Hematopoietic multipotent progenitor cell treated with erythropoietin and hydrocortisone succinate and interleukin-3 and kit ligand, for 6 days (in vitro differentiated cells): ENCODE data around the gene VPS72.
"Not testable (repeated sequence)": the region's sequence is repeated elsewhere in the genome, so short reads cannot be mapped to it uniquely, and the experiment has no call there.

ENCODE experiments used
- DNase-seq: peaks from one replicate; pipeline ENCODE4 v3.0.0-alpha.2; 2015

VPS72 gene

GRCh38 chr1:151189637-151190445 is at the start of gene VPS72:
TSS of gene VPS72 (minus strand) at chr1:151190197. CDS start at chr1:151190121, 76 bp downstream.
- DNase-seq, result peak; percentile 97

DNA sequence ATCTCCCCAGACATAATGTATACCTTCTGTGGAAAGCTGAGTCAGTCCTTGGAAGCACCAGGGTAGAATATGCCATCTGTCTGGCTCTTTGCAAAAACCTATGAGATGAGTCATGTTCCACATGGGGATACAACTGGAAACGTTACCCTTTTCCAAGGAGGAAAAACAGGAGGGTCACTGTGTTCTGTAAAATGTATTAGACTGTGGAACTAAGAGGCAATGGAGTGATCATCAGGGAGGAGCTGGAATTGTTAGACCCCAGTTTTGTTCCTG is 48.4 kb upstream of the VPS72 start:
- DNase-seq, result no peak

DNA sequence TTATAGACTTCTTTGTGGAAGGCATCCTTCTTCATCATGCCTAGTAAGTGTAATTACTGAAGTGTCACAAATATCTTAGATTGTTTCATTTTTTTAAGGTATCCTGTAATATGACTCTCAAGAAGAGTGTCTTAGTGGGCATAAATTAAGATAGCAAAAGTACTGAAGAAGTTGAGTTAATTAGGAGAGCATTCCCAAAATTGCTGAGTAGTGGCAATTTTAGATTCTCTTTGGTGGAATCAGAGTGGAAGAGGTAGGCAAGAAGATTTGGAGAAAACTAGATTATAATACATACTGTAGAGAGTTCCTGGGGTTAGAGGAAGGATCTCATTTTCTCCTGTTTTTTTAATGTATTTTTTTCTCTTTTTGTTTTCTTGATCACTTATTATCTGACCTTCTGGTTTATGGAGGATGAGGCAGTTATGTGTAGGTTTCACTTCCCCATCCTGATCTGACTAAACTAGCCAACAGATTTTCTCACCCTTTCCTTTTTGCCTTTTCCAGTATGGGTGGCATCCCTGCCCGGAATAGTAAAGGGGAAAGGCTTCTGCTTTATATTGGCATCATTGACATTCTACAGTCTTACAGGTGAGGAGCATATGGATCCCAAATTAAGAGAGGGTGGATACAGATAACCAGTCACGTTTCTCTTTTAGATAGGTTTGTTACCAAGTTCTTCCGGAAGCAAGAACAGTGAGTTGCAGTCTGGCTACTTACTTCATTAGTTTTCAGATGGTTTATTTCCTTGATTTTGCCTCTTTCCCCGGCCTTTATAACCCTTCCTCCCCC is 47.9 kb upstream of the VPS72 start:
- DNase-seq, result no peak

- no peak for DNase-seq
Measured at GRCh38 chr1:151235235-151235634, 45.2 kb upstream of the VPS72 start.

- DNase-seq, result no peak
Measured at GRCh38 chr1:151222130-151222529, 32.1 kb upstream of the VPS72 start.

GRCh38 chr1:151221616-151222015 is 31.6 kb upstream of the VPS72 start:
- DNase-seq, result no peak

GRCh38 chr1:151213560-151213959 is 23.6 kb upstream of the VPS72 start:
- DNase-seq, result no peak

DNA sequence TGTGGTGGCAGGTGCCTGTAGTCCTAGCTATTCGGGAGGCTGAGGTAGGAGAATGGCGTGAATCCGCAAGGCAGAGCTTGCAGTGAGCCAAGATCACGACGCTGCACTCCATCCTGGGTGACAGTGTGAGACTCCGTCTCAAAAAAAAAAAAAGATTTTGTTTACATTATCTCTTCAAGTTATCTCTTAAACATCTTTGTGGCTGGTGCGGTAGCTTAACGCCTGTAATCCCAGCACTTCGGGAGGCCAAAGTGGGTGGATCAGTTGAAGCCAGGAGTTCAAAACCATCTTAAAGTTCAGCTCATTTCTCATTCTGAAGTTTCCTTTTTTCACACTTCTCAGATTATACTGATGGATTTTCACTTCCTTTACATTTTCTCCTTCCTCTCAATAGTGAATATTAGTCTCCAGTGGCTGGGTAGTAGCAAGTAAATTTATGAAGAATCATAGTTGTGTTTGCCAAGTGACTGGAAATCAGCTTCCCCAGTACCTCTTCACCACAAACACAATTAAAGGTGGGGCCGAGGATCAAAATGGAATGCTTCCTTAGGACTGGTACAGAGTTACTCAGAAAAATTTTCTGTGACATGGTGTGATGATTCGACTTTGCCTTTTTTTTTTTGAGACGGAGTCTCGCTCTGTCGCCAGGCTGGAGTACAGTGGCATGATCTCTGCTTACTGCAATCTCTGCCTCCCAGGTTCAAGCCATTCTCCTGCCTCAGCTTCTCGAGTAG is 22.1 kb upstream of the VPS72 start:
- no peak for DNase-seq

GRCh38 chr1:151210830-151211229 is 20.8 kb upstream of the VPS72 start:
- no peak for DNase-seq

GRCh38 chr1:151205381-151205965 is 15.5 kb upstream of the VPS72 start:
- DNase-seq, result not testable (repeated sequence)

DNA sequence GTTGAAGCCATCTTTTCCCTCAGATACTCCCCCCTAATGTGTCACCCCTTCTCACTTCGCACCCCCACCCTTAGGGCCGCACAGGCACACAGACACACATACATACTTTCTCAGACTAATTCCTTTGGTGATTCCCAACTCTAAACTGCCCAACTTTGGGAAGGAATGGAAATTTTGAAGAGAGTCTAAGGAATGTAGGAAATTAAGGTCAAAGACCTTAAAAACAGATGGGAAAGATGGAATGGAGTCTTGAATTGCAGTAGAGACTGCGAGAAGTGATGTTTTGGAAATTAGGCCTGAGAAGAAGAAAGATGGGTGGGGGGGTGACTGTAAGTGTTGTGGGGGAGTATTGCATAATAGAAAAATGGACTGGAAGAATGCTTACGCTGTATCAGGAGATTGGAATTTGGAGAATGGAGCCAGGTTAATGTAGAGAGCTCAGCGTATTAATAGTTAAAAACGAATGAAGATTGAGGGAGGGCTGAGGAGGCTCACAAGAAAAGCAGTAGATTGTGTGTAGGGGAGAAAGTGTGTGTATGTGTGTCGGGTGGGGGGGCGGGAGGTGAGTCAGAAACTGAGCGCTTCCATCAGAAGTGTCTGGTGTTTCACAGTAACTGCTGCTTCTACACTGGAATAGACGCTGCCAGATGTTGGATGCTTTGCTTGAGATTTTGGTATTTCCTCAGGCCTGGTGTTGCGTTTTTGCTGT is 10.0 kb upstream of the VPS72 start:
- peak; percentile 37 for DNase-seq

GRCh38 chr1:151198254-151199127 is 8.5 kb upstream of the VPS72 start, which contains the start of gene PIP5K1A:
TSS of gene PIP5K1A (plus strand) at chr1:151198552. CDS start at chr1:151198997, 445 bp downstream.
- peak; percentile 100 for DNase-seq

DNA sequence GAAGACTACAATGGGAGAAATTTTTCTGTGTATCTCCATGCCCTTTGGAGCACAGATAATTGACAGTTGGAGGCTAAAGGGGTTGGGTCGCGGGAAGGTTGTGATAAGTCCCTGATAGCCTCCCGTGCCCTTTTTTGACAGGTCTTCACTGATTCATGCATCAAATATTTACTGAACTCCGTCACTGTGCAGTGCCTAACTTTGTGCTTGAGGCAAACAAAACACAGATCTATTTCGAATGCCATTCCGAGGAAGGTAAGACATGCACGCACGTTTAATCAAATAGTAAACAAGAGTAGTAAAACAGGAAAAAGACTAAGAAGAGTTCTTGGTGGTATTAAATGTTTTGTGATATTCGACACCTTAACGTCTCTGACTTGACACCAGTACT is 7.9 kb upstream of the VPS72 start:
- peak; percentile 71 for DNase-seq

GRCh38 chr1:151196292-151196800 is 6.3 kb upstream of the VPS72 start:
- DNase-seq, result peak; percentile 93

DNA sequence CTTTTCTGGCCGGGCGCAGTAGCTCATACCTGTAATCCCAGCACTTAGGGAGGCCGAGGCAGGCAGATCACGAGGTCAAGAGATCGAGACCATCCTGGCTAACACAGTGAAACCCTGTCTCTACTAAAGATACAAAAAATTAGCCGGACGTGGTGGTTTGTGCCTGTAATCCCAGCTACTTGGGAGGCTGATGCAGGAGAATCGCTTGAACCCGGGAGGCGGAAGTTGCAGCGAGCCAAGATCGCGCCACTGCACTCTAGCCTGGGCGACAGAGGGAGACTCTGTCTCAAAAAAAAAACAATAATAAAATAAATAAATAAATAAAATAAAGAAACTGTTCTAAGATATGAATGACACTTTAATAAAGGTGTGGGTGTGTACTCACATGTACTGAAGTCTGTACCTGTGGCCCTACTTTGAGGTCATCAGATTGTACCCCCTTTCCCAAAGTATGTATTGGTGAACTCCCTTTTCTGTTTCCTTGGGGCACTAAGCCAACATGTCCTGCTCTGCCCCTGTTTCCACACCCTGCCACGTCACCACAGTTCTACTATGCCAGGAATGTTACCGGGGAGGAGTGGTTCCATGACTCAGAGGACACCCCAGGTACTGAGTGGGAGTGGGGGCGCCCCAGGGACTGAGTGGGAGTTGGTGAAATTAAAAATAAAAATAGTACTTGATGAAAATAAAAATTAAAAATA is 5.0 kb upstream of the VPS72 start:
- peak; percentile 66 for DNase-seq

- DNase-seq, result no peak
Measured at GRCh38 chr1:151193856-151194255, 3.9 kb upstream of the VPS72 start.

DNA sequence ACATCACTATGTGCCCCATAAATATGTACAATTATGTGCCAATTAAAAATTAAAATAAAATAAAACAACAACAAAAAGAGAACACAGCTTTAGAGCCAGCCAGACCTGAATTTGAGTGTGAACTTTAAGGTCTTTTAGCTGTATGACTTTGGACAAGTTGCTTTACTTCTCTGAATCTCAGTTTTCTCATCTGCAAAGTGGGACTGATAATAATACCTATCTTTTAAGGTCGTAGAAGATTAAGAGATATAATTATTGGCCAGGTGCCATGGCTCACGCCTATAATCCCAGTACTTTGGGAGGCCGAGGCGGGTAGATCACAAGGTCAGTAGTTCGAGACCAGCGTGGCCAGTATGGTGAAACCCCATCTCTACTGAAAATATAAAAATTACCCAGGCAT is 3.3 kb upstream of the VPS72 start:
- no peak for DNase-seq

- no peak for DNase-seq
Measured at GRCh38 chr1:151192047-151192446, 2.0 kb upstream of the VPS72 start.

- DNase-seq, result not testable (repeated sequence)
Measured at GRCh38 chr1:151188667-151189066, 1.3 kb downstream of the VPS72 start.

DNA sequence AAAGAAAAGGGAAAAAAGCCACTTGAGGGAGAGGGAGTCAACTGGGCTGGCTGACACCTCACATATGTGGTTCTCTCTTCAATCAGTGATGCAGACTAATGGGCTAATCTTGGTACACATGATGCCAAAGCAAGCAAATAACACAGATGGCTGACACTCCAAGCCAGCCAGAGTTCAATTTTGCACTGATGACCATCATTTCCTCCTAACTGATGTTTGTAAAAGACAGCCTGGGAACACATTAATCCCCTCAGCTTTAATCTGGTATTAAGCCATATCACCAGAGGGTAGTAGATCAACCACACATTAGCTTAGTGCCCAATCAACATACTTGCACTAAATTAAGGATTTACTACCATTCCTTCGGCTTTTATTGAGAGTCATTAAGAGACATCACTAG is 2.8 kb downstream of the VPS72 start:
- DNase-seq, result no peak

DNA sequence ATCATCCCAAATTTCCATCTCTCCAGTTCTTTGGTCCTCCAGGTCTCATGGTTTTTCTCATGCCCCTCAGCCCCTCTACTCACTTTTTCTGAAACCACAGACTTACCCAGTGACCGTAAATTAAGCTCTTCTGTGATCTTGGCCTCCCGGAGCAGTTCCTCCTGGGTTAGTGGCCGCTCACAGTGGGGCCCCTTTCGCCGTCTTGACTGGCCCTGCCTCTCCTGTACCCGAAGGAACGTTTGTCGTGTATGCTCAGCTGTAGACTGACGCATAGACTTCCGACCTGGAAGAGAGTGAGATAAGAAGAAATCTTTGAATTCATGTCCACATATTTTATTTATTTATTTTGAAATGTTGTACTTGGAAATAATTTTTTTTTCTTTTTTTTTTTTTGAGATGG is 5.8 kb downstream of the VPS72 start:
- no peak for DNase-seq
